K562 (cell line): ENCODE results near the gene ANAPC5. TPM values are rescaled to one million over a fixed set of nuclear protein-coding genes. Genes with fewer than 3 reads are reported as not detected.
"Not testable (repeated sequence)": the region's sequence is repeated elsewhere in the genome, so short reads cannot be mapped to it uniquely, and the experiment has no call there.

Experiments used
- ATAC-seq: fragments of 200-7000 bp; cut with Tn5 transposase; 3 replicates; pipeline ENCODE4 v1.9.1; 2020; ENCODE audit warnings: moderate library complexity
- BruUV-seq: library from RNA; stranded (reverse); fragments of 400-500 nt; replicated peaks from 2 replicates; lab custom pipeline; 2021; lab: Mats Ljungman, UMichigan
- CTCF ChIA-PET: fragments of 300-600 bp; formaldehyde crosslinking; extraction: SDS; loops from one replicate; lab custom pipeline; 2021; ENCODE audit warnings: low intra/inter-chr PET ratio; lab: Yijun Ruan, JAX
- POLR2A ChIA-PET: fragments of 300-600, 350-650 bp; sonication (Branson Sonifier 250); formaldehyde crosslinking; extraction: SDS; loops from one replicate; lab custom pipeline; 2021; ENCODE audit warnings: antibody characterized with exemption, inconsistent platforms; lab: Yijun Ruan, JAX
- DNase-seq, 4 experiments: peaks; one replicate each; pipeline versions ENCODE4 v3.0.0 to v3.0.0-alpha.2; 2011 to 2018; ENCODE audit warnings: low spot score in 3 of 4, mixed read lengths in 3 of 4; ENCODE audit errors: extremely low read depth in 1 of 4
- FAIRE-seq: peaks from 2 replicates; lab custom pipeline; 2011; peaks lifted over from hg19 to GRCh38; lab: Jason Lieb, UNC
- H2AFZ ChIP-seq: 2 replicates; pipeline ENCODE4 v1.6.0; 2011; ENCODE audit warnings: low read depth, low read length, control low read depth, inconsistent platforms
- H3K27ac ChIP-seq: fragments of 200-600 bp; 3 replicates; pipeline ENCODE4 v1.8.0; 2011; ENCODE audit warnings: low read depth, mild to moderate bottlenecking, control low read depth, inconsistent platforms, low read length, moderate library complexity, mixed read lengths; ENCODE audit errors: extremely low read depth
- H3K27me3 ChIP-seq, 2 experiments: fragments of 300-600 bp in 1 of 2; 2 replicates in 1 of 2; 3 replicates in 1 of 2; pipeline versions ENCODE4 v1.6.0 to v1.8.0; 2011; ENCODE audit warnings: inconsistent platforms in 2 of 2, low read length in 2 of 2, mild to moderate bottlenecking in 1 of 2, mixed read lengths in 1 of 2, moderate library complexity in 1 of 2; ENCODE audit not compliant: control insufficient read depth in 2 of 2, insufficient read depth in 2 of 2
- H3K36me3 ChIP-seq: fragments of 300-600 bp; 3 replicates; pipeline ENCODE4 v1.8.0; 2011; ENCODE audit warnings: mild to moderate bottlenecking, low read length, inconsistent platforms; ENCODE audit not compliant: control insufficient read depth, insufficient read depth
- H3K4me1 ChIP-seq, 2 experiments: fragments of 200-600 bp in 1 of 2; replicated peaks in 1 of 2; 2 replicates in 1 of 2; 3 replicates in 1 of 2; pipeline versions ENCODE4 v1.5.1 to v1.8.0; 2011; ENCODE audit warnings: inconsistent platforms in 2 of 2, low read length in 2 of 2, mild to moderate bottlenecking in 1 of 2, mixed read lengths in 1 of 2, moderate library complexity in 1 of 2; ENCODE audit not compliant: control insufficient read depth in 2 of 2, insufficient read depth in 2 of 2
- H3K4me2 ChIP-seq: 2 replicates; pipeline ENCODE4 v1.6.1; 2011; ENCODE audit warnings: low read length, control low read depth, inconsistent platforms, mixed read lengths; ENCODE audit not compliant: insufficient read depth
- H3K4me3 ChIP-seq: fragments of 200-600 bp; sonication (generic), shearing (Covaris generic); 2 replicates; pipeline ENCODE4 v1.5.1; 2016; ENCODE audit warnings: control low read depth, inconsistent platforms
- H3K79me2 ChIP-seq: fragments of 200-600 bp; 3 replicates; pipeline ENCODE4 v1.8.0; 2011; ENCODE audit warnings: low read length, inconsistent platforms; ENCODE audit not compliant: control insufficient read depth, insufficient read depth
- H3K9ac ChIP-seq, 2 experiments: 2 replicates each; pipeline versions ENCODE4 v1.6.0 to v1.6.1; 2011; ENCODE audit warnings: low read depth in 2 of 2, low read length in 2 of 2, control low read depth in 1 of 2, inconsistent platforms in 1 of 2, mild to moderate bottlenecking in 1 of 2, mixed read lengths in 1 of 2; ENCODE audit not compliant: insufficient read depth in 1 of 2
- H3K9me1 ChIP-seq: one replicate; pipeline ENCODE4 v1.6.0; 2011; ENCODE audit warnings: inconsistent platforms, mild to moderate bottlenecking, low read length, moderate library complexity; ENCODE audit not compliant: control insufficient read depth, insufficient read depth
- H3K9me3 ChIP-seq: replicated peaks from 2 replicates; pipeline ENCODE4 v1.5.1; 2011; ENCODE audit warnings: low read depth, low read length, inconsistent platforms; ENCODE audit not compliant: control insufficient read depth, insufficient read depth
- H4K20me1 ChIP-seq: replicated peaks from 2 replicates; pipeline ENCODE4 v1.6.1; 2011; ENCODE audit warnings: low read length, inconsistent platforms, mixed read lengths; ENCODE audit not compliant: control insufficient read depth, insufficient read depth
- POLR2A ChIP-seq: fragments of 450-650 bp; conservative IDR thresholded peaks from 2 replicates; pipeline ENCODE4 v1.6.1; 2016
- POLR2B ChIP-seq: fragments of 450-650 bp; IDR thresholded peaks from 2 replicates; pipeline ENCODE4 v1.6.1; 2018; ENCODE audit warnings: low read depth; ENCODE audit not compliant: partially characterized antibody
- SUPT5H ChIP-seq: fragments of 450-650 bp; IDR thresholded peaks from 2 replicates; pipeline ENCODE4 v1.6.1; 2016
- ZNF121 ChIP-seq: sonication (generic); formaldehyde crosslinking; conservative IDR thresholded peaks from 2 replicates; pipeline ENCODE4 v1.8.0; 2022; ENCODE audit warnings: missing genetic modification reagents
- WGBS: fragments of 100-300 bp; shearing (Covaris generic); methylation state at CpG from one replicate; pipeline ENCODE4 v1.1.6; 2016; ENCODE audit warnings: low coverage, mixed read lengths; ENCODE audit not compliant: insufficient coverage; ENCODE audit errors: missing lambda C conversion rate; 5-methylcytosine and 5-hydroxymethylcytosine counted together
- in situ Hi-C: fragments of 300-500 bp; cut with MboI; formaldehyde crosslinking; loops from 4 replicates; pipeline ENCODE4 v1.15.0; 2018; ENCODE audit warnings: inconsistent platforms, mixed read lengths
- intact Hi-C: fragments of 100-400 bp; cut with micrococcal nuclease; formaldehyde crosslinking; loops from 2 replicates; pipeline ENCODE4 v1.14.2; 2022
- polyA plus RNA-seq, 8 experiments: library from polyadenylated mRNA; depleted of rRNA in 4 of 8; stranded (reverse) in 5 of 8; unstranded in 3 of 8; fragments of >200 nt; fragmentation: Nextera tagmentation in 2 of 8; fragmentation: Illumina TruSeq in 1 of 8; extraction: Ambion mirVana in 2 of 8; extraction: Trizol in 1 of 8; gene quantifications; 2 replicates each; pipeline versions ENCODE4 v1.2.1 to v1.2.3, GENCODE V29; 2011 to 2014; ENCODE audit warnings: inconsistent platforms in 1 of 8, missing spikeins in 1 of 8
- total RNA-seq, 7 experiments: library from RNA; depleted of rRNA in 6 of 7; stranded (reverse); fragments of >200 nt in 6 of 7; fragmentation: Illumina TruSeq in 2 of 7; extraction: Trizol in 2 of 7; gene quantifications; 2 replicates each; pipeline versions ENCODE4 v1.2.1 to v1.2.3, GENCODE V29; 2011 to 2021; ENCODE audit warnings: low replicate concordance in 1 of 7

Gene ANAPC5
- total and polyA plus RNA-seq, 9 of the 15 experiments (the other 6 are each of a cell fraction or from before 2014, with no cell fraction given) = 136 to 315 (median 197) TPM

GRCh38 chr12:121310231-121310630 is 42.0 kb downstream of the ANAPC5 start:
- H2AFZ ChIP-seq, H3K4me3 ChIP-seq, POLR2A ChIA-PET, FAIRE-seq: not testable (repeated sequence)
- 69% methylated on average over 1 of the region's 1 CpG for WGBS
- peak; percentile 64 for TF ChIP-seq ZNF121 (CRISPR knock-in tag)
- TF ChIP-seq, all 486 proteins: peak for 1; not testable (repeated sequence) for 485
- H3K27me3 ChIP-seq, ATAC-seq, H3K9me3 ChIP-seq, H3K27ac ChIP-seq, intact Hi-C loops, CTCF ChIA-PET, H3K9me1 ChIP-seq, DNase-seq, H3K4me2 ChIP-seq, H4K20me1 ChIP-seq, H3K9ac ChIP-seq, BruUV-seq, in situ Hi-C loops, H3K4me1 ChIP-seq: not testable (repeated sequence)
- H3K79me2 ChIP-seq = peaks cover 29% of the 10 kb centered on the region; the same call in 1 of the 3 replicates
- H3K36me3 ChIP-seq = peaks cover 62% of the 10 kb centered on the region

- H3K4me3 ChIP-seq, in situ Hi-C loops, H3K9ac ChIP-seq, BruUV-seq, H3K9me1 ChIP-seq, FAIRE-seq, H3K4me1 ChIP-seq, H2AFZ ChIP-seq, H3K9me3 ChIP-seq, DNase-seq, H4K20me1 ChIP-seq, H3K4me2 ChIP-seq, CTCF ChIA-PET, H3K27me3 ChIP-seq, intact Hi-C loops, H3K27ac ChIP-seq, ATAC-seq: not testable (repeated sequence)
- POLR2A ChIA-PET = interaction anchor here (1.0 to 1.4 kb wide), 3 partner anchors 11 to 45 kb away, joined by 3 to 8 read pairs (median 4); partner anchors contain the start of gene ANAPC5
- H3K79me2 ChIP-seq = peaks cover 10% of the 10 kb centered on the region; the same call in 1 of the 3 replicates
- H3K36me3 ChIP-seq = peaks cover 42% of the 10 kb centered on the region
- TF ChIP-seq POLR2B (peak; percentile 51), POLR2A (peak; percentile 61), SUPT5H (peak; percentile 72)
- WGBS = 88% methylated on average over 5 of the region's 8 CpGs
These were observed 44.8 kb downstream of the ANAPC5 start for GRCh38 chr12:121307397-121307796.
